DOHH2 (cell line): ENCODE measurements around the gene NAALADL2.

Source experiments
- H3F3A ChIP-seq: fragments of 200-600 bp; sonication (generic), shearing (Covaris generic); 2 replicates; pipeline ENCODE4 v1.6.0; 2016; ENCODE audit warnings: antibody characterized with exemption, mild to moderate bottlenecking; ENCODE audit not compliant: control insufficient read depth, insufficient read depth
- H3K27ac ChIP-seq: fragments of 200-600 bp; sonication (generic); 2 replicates; pipeline ENCODE4 v1.5.1; 2014; ENCODE audit warnings: low read depth, mild to moderate bottlenecking, low read length, moderate library complexity
- H3K27me3 ChIP-seq: fragments of 200-600 bp; sonication (generic); 2 replicates; pipeline ENCODE4 v1.6.1; 2014; ENCODE audit warnings: mild to moderate bottlenecking, low read length, mixed read lengths; ENCODE audit not compliant: control insufficient read depth
- H3K36me3 ChIP-seq: fragments of 200-600 bp; sonication (generic); 2 replicates; pipeline ENCODE4 v1.6.1; 2014; ENCODE audit warnings: mild to moderate bottlenecking, low read length, moderate library complexity, mixed read lengths; ENCODE audit not compliant: control insufficient read depth
- H3K4me1 ChIP-seq: fragments of 200-600 bp; sonication (generic); 2 replicates; pipeline ENCODE4 v1.6.1; 2014; ENCODE audit warnings: mild to moderate bottlenecking, low read length, mixed read lengths; ENCODE audit not compliant: control insufficient read depth
- H3K4me2 ChIP-seq: fragments of 200-600 bp; sonication (generic); 2 replicates; pipeline ENCODE4 v1.6.0; 2014; ENCODE audit warnings: mild to moderate bottlenecking, low read length, moderate library complexity
- H3K4me3 ChIP-seq: fragments of 200-600 bp; sonication (generic); 2 replicates; pipeline ENCODE4 v1.5.1; 2014; ENCODE audit warnings: mild to moderate bottlenecking, low read length, mixed read lengths
- H3K79me2 ChIP-seq: fragments of 200-600 bp; sonication (generic); 2 replicates; pipeline ENCODE4 v1.6.1; 2014; ENCODE audit warnings: mild to moderate bottlenecking, low read length, mixed read lengths; ENCODE audit not compliant: control insufficient read depth
- H3K9me2 ChIP-seq: fragments of 200-600 bp; sonication (generic); replicated peaks from 2 replicates; pipeline ENCODE4 v1.6.1; 2014; ENCODE audit warnings: mild to moderate bottlenecking, low read length, mixed read lengths; ENCODE audit not compliant: control insufficient read depth
- H3K9me3 ChIP-seq: fragments of 200-600 bp; sonication (generic); 2 replicates; pipeline ENCODE4 v1.6.1; 2014; ENCODE audit warnings: antibody characterized with exemption, low read length, mixed read lengths; ENCODE audit not compliant: control insufficient read depth, insufficient read depth
- H4K20me1 ChIP-seq: fragments of 200-600 bp; sonication (generic); 2 replicates; pipeline ENCODE4 v1.6.0; 2014; ENCODE audit warnings: low read depth, mild to moderate bottlenecking, antibody characterized with exemption, low read length, moderate library complexity; ENCODE audit not compliant: control insufficient read depth, insufficient read depth
- CTCF ChIP-seq: fragments of 200-600 bp; sonication (generic); IDR thresholded peaks from one replicate; pipeline ENCODE4 v1.5.1; 2014; ENCODE audit warnings: antibody characterized with exemption, mild to moderate bottlenecking, low read depth, low read length; ENCODE audit not compliant: poor library complexity, severe bottlenecking
- EZH2phosphoT487 ChIP-seq: fragments of 200-600 bp; sonication (generic); IDR thresholded peaks from 2 replicates; pipeline ENCODE4 v1.6.1; 2017; ENCODE audit warnings: borderline replicate concordance, mild to moderate bottlenecking, antibody characterized with exemption, low read length, moderate library complexity, mixed read lengths

NAALADL2 gene

GRCh38 chr3:175552929-175553328 lies 693.8 kb downstream of the NAALADL2 start:
- H3K36me3 ChIP-seq = no peaks in the 10 kb centered on the region
- TF ChIP-seq EZH2phosphoT487 (no peak), CTCF (no peak)
- H3K27me3 ChIP-seq = no peaks in the 10 kb centered on the region
- no peak overlapping the region for H3K4me3 ChIP-seq
- H4K20me1 ChIP-seq = no peaks in the 10 kb centered on the region
- H3K4me1 ChIP-seq = no peaks in the 10 kb centered on the region
- no peak overlapping the region for H3K27ac ChIP-seq
- H3K79me2 ChIP-seq = no peaks in the 10 kb centered on the region
- no peaks in the 10 kb centered on the region for H3F3A ChIP-seq
- no peaks in the 10 kb centered on the region for H3K9me3 ChIP-seq
- no peaks in the 10 kb centered on the region for H3K9me2 ChIP-seq
- no peak overlapping the region for H3K4me2 ChIP-seq

GRCh38 chr3:175554801-175555200 lies 695.7 kb downstream of the NAALADL2 start:
- no peak overlapping the region for H3K27ac ChIP-seq
- TF ChIP-seq CTCF = no peak
- no peak for TF ChIP-seq EZH2phosphoT487

GRCh38 chr3:175558261-175558660 lies 699.1 kb downstream of the NAALADL2 start:
- no peaks in the 10 kb centered on the region for H3K4me1 ChIP-seq
- H3K27ac ChIP-seq = no peak overlapping the region
- no peaks in the 10 kb centered on the region for H3K36me3 ChIP-seq
- H3K4me2 ChIP-seq = no peak overlapping the region
- no peaks in the 10 kb centered on the region for H3K9me2 ChIP-seq
- H3K27me3 ChIP-seq = no peaks in the 10 kb centered on the region
- H4K20me1 ChIP-seq = no peaks in the 10 kb centered on the region
- no peaks in the 10 kb centered on the region for H3K9me3 ChIP-seq
- H3K79me2 ChIP-seq = no peaks in the 10 kb centered on the region
- no peak for TF ChIP-seq EZH2phosphoT487
- no peak for TF ChIP-seq CTCF
- H3F3A ChIP-seq = no peaks in the 10 kb centered on the region
- no peak overlapping the region for H3K4me3 ChIP-seq

More at GRCh38 chr3:175554801-175555200, 695.7 kb downstream of the NAALADL2 start:
- H3K4me1 ChIP-seq = no peaks in the 10 kb centered on the region
- H3F3A ChIP-seq = no peaks in the 10 kb centered on the region
- no peaks in the 10 kb centered on the region for H3K36me3 ChIP-seq
- no peak overlapping the region for H3K4me3 ChIP-seq
- H3K4me2 ChIP-seq = no peak overlapping the region
- no peaks in the 10 kb centered on the region for H3K9me3 ChIP-seq
- H3K27me3 ChIP-seq = no peaks in the 10 kb centered on the region
- no peaks in the 10 kb centered on the region for H3K9me2 ChIP-seq
- H4K20me1 ChIP-seq = no peaks in the 10 kb centered on the region
- no peaks in the 10 kb centered on the region for H3K79me2 ChIP-seq

- Histone ChIP-seq H3K36me3 (no peaks in the 10 kb centered on the region), H3K27ac (no peak overlapping the region), H3K9me2 (no peaks in the 10 kb centered on the region), H3K4me3 (no peak overlapping the region), H3K79me2 (no peaks in the 10 kb centered on the region), H3K4me1 (no peaks in the 10 kb centered on the region), H3F3A (no peaks in the 10 kb centered on the region), H3K9me3 (no peaks in the 10 kb centered on the region), H4K20me1 (no peaks in the 10 kb centered on the region), H3K27me3 (no peaks in the 10 kb centered on the region), H3K4me2 (no peak overlapping the region)
- no peak for TF ChIP-seq CTCF
- TF ChIP-seq EZH2phosphoT487 = no peak
These were observed 705.2 kb downstream of the NAALADL2 start for GRCh38 chr3:175564363-175564762.
